ENCODE measurements around the gene CEP85L.
A peak's percentile ranks its signal among the peaks of the same experiment; 100 is the strongest.

CEP85L gene

DNA sequence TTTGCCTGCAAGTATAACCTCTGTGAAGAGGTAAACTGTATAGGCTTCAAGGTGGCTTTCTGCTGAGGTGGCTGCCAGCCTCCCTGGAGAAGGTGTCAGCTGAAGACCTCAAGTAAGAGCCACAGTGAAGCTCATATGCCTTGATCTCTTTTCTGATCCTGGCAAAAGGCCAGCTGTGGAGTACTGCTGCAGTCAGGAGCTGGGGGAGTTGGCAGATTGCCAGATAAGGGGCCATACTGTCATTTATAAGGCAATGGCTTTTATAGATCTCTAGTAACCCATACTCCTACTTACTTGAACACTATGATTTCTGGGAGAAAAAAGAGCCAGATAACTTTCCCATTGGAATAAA is 8.8 kb upstream of the CEP85L start:
- no peak for DNase-seq (ENCODE audit: low spot score)

DNA sequence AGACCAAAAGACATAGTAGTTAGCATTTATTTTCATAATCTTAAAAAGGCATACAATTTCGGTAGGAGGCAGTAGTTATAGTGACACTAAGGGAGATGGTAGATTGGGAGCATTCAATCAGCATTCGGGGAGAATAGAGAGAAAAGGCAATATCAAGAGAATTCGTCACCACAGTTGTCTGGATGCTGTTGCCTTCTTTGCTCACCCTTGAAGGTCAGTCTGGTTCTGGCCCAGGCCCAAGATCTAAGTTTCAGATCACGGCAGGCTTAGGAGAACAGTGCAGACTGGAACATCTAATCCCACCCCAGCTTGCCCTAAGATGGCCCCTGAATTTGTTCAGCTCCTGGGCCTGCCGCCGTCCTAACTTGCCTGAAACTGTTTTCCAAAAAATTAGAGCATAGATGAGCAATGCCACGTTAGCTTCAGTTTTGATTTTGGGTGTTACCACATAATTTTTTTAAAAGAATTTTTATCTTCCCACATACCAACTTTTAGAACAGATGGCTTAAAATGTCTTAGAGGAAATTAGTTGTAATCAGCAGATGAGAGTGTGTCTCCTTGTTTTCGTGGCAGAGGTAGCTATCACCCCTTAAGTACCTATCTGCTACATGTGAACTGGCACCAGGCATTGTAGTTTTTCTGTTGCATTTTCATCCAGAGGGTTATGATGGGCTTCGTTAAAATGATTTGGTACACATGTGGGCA is 8.3 kb upstream of the CEP85L start:
- no peak for DNase-seq (ENCODE audit: low spot score)

DNA sequence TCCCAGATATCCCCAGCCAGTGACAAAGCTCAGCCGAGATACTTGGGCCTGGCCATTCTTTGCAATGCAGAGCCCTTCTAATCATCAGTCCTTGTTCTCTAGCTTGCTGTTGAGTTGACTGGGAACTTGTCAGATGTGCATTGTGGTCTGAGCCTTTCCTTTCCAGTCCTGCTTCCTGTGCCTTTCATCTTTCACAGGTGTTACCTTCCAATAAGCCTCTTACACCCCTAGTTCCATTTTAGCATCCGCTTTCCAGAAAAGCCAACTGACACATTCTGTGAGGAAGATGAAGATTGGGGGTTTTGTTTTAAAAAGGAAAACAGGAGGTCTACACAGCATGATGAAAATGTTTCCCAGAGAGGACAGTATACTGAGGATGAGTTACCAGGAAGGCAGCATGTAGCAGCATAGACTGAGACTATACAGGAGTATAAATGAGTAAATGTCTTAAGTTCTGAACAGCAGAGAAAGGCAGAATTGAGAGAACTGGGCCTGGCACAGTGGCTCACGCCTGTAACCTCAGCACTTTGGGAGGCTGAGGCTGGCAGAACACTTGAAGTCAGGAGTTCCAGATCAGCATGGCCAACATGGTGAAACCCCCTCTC is 5.6 kb upstream of the CEP85L start:
- DNase-seq (ENCODE audit: low spot score) = no peak

DNA sequence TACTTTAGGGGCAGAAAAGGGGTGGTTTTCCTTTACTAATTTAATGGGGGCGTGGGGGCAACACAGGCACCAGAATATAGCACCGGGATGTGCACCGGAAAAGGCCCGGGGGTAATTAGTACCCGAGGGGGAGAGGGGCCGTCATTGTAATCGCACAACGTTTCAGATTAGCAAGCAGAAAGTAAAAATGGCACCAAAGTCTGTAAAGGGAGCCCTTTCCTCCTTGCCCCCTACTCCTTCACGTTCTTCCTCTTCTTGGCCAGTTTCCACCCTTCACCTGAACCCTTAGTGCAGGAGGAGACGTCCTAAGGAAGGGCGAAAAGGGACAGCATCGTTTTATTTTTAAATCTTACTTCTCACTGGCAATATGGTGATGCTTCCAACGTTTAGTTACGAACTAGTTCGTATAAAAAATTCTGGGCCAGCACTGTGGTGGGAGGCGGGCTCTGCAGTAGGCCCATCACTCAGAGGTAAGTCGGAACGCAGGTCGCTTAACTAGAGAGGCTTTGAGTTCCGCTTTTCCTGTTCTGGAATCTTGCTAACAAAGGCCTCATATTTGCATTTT is 742 bp upstream of the CEP85L start:
- no peak for DNase-seq (ENCODE audit: low spot score)

DNA sequence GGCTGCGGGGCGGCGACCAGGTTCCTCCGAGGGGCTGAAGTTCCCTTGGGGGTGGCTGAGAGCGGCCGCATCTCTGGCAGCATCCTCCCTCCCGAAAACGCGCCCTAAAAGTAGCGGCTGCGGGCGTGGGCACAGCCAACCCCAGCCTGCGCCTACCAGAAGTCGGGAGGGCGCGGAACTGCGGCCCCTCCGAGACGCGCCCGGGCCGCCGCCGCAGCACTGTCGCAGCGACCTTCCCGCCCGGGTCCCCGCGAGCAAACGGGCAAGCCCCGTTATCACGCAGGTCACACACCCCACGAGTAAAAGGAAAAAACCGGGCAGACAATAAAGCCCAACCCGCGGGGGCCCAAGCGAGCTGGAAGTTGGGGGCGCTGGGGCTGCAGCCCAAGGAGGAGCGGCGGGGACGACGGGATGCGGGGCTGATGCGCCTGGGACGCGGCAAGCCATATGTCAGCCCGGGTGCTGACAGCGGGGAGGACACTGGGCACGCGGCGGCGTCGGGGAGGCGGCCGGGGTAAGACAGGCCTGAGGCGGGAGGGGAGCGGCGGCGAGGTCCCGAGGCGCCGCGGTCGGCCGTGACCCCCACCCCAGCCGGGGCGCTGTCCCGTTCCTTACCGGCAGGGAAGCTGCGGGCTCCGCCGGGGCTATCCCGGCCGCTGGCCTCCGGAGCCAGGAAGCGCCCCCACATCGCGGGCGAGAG is 659 bp downstream of the CEP85L start:
- DNase-seq (ENCODE audit: low spot score) = peak; percentile 30

DNA sequence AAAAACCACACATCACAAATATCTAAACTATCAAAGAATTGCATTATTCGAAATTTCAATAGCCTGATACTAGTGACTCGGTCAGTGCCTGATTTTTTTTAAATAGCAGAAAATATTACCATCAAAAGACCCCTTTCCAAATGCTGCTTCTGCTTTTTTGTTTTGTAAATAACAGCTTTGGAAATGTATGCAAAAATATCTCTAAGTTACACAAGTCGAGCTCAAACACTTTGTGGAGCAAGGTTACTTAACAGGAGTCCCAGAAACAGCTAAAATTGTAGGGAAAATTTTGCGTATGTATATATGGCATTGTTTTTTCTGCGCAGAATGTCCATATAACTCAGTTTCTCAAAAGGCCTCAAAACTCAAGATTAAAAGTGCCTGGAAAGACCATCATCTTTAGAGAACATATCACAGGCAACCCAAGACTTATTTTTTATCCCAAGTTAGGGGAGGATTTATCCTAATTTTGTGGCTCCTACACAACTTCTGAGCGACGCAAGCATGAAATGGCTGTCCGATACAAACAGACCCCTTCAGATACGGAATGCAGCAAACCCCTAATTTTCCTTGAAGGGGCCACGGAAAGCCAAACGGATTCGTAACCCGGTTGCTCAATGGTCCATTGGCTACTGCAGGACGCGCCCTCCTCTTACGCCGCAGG is 1.3 kb downstream of the CEP85L start:
- DNase-seq (ENCODE audit: low spot score) = peak; percentile 38

DNA sequence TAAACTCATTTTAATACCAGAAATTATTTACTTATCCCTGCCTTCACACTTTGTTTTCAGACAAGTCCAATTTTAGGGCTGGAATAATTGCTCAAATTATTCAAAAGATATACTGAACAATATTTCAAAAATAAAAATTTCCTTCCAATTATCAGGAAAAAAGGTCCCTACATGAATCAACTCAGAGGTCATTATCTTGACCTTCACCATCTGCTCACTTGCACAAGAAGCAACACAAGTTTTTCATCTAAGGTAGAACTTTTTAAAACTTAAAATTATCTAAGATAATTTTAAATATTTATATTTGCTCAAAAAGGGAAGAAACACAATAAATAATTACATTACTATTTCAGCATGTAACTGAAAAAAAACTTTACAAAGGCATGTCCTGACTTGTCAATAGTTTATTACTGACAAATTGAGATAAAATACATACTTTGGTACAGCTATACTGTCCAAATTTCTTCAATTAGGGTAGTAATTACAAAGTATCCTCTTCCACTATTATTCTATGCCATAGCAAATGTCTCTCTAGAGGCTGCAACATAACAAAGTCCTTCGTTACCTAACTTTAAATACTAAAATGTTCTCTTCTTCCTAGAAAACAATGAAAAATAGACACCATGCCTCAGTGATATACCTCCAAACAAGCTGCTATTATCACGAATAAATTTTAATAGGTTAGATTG is 2.4 kb downstream of the CEP85L start:
- DNase-seq (ENCODE audit: low spot score) = no peak

DNA sequence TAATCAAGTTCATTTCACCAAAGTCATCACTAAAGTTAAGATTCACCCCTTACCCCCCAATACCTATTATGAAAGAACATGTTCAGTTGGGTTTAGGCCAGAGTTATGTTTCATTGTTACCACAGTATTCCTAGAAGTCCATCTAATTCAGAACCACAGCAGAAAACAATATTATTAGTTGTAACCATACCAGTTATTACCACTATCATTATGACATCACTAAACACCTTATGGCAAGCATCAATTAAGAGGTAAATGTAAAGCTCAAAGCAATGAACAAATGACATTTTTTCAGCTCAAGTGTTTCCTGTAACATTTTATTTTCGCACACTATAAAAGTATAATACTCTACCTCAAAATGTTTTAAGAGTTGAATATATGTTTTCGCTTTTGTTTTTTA is 4.4 kb downstream of the CEP85L start:
- no peak for DNase-seq (ENCODE audit: low spot score)

DNA sequence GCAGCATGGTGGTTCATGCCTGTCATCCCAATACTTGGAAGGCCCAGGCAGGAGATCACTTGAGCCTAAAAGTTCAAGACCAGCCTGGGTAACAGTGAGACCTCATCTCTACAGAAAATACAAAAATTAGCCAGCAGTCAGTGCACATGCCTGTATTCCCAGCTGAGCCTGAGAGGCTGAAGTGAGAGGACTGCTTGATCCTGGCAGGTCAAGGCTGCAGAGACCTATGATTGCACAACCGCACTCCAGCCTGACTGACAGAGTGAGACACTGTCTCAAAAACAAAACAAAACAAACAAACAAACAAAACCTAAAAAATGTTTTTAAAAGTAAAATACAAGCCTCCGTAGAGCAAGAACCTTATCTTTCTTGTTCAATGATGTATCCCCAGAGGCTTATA is 6.0 kb downstream of the CEP85L start:
- no peak for DNase-seq (ENCODE audit: low spot score)

DNA sequence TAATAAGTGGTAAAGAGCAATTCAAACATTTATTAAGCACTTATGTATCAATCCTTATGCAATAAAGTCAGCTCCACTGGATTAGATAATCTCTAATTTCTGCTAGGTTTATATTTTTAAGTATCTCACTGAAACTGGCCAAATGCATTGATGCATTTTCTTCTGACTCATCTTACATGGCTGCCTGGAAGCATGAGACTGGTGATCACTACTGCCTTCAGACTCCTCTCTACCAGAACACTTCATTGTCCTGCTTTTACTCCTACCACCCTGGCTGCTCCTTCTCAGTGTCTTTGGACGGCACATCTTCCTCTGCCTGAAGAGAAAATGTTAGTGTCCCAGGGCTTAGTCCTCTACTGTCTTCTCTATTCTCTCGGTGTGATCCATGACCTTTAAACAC is 7.4 kb downstream of the CEP85L start:
- no peak for DNase-seq (ENCODE audit: low spot score)

DNA sequence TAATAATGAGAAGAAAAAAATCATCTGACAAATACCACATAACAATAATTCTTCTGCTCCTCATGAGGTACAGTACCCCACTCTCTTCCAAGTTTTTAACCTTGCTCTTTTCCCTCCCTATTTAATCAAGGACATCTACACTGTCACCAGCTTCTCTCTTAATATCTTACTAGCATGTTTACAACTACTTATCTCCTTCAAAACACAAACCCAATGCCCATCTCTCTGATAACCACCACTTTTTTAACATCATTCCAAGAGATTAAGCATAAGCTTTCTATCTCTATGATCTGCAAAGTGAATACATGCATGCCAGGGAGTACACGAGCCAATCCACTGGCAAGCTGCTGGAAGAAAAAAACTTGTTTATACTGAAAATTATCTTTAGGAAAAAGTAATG is 10.3 kb downstream of the CEP85L start:
- no peak for DNase-seq (ENCODE audit: low spot score)

DNA sequence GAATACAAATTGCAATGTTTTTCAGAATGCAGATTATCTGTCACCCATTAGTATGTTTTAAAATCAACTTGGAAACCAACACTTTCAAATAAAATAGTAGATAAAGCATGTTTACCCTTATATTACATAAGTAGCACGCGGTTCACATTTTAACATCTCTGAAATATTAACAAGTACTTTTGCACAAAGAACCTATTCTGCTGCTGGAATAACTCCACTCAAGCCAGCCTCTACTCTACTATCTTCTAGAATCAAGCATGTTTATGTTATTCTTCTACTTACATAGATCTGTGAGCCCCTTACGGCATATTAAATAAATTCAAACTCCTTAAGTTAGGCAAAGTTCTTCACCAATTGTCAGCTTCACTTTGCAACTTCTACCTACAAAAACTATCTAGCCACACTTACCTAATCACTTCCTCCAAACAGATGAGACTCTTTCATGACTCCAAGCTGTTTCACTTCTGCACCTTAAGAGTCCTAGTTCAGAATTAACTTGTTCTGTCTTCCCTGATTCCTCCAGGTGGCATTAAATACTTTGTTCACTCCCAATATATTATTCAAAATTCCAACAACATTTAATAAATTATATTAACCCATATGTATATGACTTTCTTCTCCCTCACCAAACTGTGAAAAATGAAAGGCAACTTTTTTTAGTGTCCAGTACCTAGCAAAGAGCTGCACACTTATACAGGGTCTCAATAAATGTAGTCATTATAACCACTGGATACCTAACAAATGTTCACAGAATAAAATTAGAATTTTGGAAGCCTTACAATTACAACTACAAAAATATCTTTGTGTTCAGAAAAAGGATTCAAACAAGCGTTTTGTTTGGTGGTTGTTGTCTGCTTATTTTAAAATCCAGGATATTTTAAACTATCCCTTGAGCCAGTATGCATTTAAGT is 12.1 kb downstream of the CEP85L start:
- DNase-seq (ENCODE audit: low spot score) = peak; percentile 78

DNA sequence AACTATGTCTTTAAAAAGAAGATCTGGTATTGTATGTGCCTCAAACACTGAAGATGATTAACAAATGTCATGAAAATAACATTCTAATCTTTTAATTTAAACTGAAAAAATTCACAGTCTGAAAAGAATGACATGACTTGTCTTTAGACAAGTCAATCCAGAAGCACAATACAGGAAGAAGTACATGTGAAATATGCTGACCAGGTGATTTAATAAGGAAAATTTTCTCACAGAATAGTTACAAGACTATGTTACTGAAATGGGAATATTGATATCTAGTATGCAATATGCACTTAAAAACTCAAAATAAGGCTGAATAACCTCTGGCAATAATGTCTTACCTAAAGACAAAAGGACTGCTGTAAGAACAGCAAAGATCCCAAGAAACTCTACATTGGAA is 13.1 kb downstream of the CEP85L start:
- no peak for DNase-seq (ENCODE audit: low spot score)

DNA sequence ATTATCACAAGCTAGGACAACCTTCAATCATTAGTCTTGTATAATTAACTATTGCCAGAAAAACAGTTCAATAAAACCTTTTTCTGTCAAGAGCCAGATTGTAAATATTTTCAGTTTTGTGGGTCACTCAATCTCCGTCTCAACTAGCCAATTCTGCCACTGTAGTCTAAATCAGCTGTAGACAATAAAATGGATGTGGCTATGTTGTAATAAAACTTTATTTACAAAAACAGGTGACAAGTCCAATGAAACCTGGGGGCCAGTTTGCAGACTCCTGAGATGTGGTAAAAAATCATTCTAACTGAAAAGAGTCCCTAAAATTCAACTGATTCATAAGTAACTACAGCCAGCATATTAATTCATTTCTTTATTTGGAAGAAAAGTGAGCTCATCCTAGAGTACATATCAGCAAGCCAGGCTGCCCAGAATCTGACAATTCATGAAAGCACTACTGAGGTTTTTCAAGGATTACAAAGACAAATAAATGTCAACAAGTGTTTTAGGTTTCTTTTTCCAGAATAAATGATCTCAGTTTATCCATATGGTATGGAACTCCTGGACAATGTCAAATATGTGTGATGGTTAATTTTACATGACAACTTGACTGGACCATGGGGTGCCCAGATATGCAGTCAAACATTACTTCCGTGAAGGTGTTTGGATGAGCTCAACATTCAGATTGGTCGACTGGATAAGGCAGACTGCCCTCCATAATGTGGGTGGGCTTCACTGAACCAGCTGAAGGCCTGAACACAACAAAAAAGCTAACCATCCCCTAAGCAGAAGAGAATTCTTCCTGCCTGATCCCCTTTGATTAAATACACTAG is 15.3 kb downstream of the CEP85L start:
- DNase-seq (ENCODE audit: low spot score) = no peak

DNA sequence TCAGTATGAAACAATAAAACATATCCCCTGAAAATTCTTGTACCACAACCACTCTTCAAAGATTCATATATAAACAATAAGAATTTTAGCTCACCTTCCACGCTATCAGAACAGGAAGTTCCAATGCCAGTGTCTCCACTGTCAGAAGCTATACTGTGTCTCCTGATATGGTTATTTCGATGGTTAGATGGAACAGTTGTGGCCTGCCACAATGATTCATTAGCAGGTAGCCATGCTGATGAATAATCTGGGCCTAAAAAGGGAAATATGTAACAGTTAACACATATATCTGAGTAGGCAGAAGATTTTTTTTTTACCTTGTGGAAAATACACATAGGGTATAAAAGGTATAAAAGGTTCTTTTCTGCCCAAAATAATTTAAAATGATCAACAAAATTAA is 19.0 kb downstream of the CEP85L start:
- no peak for DNase-seq (ENCODE audit: low spot score)

DNA sequence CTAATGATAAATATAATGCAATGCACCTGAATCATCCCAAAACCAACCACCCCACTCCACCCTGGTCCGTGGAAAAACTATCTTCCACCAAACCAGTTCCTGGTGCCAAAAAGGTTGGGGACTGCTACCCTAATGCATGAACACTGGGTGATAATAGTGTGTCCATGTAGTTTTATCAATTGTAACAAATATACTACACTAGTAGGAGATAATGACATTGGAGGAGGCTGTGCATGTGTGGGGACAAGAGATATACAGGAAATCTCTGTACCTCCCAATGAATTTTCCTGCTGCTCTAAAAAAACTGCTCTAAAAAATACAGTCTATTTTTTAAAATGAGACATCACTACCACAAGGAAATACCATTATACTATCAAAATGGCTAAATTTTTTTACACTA is 20.5 kb downstream of the CEP85L start:
- DNase-seq (ENCODE audit: low spot score) = no peak

DNA sequence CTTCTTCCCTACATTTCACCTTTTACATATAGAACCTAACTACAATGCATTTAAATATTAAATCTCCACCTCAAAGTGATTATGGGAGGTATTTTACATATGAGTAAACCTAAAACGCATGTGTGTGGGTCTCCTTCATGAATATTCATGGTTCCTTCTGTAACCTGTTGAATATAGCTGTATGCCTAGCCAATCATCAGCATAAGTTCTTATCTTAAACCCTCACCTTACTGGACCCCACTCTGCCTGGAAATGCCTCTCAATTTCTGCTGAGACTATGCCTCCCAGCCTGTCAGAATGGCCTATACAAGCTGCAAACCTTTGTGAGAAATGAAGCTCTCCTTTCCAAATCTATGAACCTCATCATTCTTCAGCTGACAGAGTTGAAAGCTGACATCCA is 21.3 kb downstream of the CEP85L start:
- DNase-seq (ENCODE audit: low spot score) = no peak

DNA sequence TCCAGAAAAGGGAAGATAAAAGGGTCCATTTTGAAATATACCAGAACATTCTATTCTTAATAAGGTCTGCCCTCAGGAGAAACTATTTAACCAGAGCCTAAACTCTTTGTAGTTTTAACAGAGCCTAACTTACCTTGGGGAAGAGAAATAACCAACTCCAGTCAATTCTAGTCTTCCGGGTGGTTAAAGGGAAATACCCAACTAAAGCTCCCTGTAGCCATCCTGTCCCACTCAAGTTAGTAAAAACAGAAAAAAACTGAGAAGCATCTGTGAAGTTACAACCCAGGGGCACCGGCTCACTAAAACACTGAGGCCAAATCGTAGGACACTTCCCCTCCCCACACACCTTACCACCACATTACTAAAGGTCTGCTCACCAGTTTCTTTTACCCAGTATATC is 23.7 kb downstream of the CEP85L start:
- no peak for DNase-seq (ENCODE audit: low spot score)

DNA sequence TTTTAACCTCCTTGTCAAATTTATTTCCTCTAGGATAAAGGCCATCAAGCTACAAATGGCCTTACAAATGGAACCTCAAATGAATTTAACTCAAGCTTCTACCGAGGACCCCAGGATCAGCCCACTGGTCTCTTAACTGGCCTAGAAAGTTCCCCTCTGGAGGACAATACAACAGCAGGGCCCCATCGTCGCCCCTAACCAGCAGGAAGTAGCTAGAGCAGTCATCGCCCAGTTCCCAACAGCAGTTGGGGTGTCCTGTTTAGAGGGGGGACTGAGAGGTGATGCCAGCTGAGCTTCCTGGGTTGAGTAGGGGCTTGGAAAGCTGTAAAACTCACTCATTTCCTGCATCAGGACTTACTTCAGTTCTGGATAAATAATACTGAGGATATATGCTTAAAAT is 25.6 kb downstream of the CEP85L start:
- no peak for DNase-seq (ENCODE audit: low spot score)

DNA sequence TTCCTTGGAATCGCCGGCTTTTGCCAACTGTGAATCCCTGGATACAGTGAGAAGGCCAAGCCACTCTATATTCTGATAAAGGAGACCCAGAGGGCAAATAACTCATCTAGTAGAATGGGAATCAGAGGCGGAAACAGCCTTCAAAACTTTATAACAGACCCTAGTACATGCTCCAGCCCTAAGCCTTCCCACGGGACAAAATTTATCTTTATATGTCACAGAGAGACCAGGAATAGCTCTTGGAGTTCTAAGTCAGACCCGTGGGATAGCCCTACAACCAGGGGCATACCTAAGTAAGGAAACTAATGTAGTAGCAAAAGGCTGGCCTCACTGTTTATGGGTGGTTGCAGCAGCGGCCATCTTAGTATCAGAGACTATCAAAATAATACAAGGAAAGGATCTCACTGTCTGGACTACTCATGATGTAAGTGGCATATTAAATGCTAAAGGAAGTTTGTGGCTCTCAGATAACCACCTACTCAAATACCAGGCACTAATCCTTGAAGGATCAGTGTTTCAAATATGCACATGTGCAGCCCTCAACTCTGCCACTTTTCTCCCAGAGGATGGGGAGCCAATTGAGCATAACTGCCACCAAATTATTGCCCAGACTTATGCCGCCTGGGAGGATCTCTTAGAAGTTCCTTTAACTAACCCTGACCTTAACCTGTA is 29.5 kb downstream of the CEP85L start:
- no peak for DNase-seq (ENCODE audit: low spot score)
